GM13976 (cell line): ENCODE data around the gene SLC38A2.

ENCODE experiments used
- DNase-seq: peaks from one replicate; pipeline ENCODE4 v3.0.0; 2012; ENCODE audit warnings: low spot score
- in situ Hi-C: fragments of 300-500 bp; cut with MboI; formaldehyde crosslinking; loops from one replicate; pipeline ENCODE4 v1.12.0; 2022; ENCODE audit warnings: low sequenced_read_pairs, mixed read lengths, inconsistent platforms; ENCODE audit not compliant: unreplicated experiment
- TF ChIP-seq, protein P1 (sequence below): IDR thresholded peaks from 2 replicates; pipeline ENCODE4 v1.5.1; 2012; ENCODE audit warnings: borderline replicate concordance, mild to moderate bottlenecking; ENCODE audit not compliant: insufficient read depth; ENCODE audit errors: extremely low read depth, missing control alignments, control extremely low read depth

The SLC38A2 gene

DNA sequence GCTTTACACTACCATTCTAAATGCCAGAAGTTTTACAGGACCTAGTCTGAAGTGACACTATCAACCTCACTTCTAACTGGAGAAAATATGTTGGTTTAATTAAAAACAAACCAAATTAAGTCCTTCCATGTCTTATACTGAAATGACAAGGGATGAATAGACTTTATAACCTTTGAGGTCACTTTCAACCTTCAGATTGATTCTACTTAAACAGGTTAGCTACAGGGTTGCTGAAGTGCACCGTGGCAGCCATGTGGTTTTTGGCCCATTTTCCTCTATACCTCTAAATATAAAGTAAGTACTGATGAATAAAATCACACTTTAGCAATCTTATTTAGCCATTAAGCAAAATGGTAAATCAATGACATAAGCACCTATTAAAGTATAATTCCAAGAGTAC is 3.9 kb downstream of the SLC38A2 start:
- in situ Hi-C loops = loop anchor here (25.0 kb wide), 1 partner anchor 206 kb away; no protein-coding TSS in a partner anchor
- no peak for DNase-seq
- TF ChIP-seq, protein P1, sequence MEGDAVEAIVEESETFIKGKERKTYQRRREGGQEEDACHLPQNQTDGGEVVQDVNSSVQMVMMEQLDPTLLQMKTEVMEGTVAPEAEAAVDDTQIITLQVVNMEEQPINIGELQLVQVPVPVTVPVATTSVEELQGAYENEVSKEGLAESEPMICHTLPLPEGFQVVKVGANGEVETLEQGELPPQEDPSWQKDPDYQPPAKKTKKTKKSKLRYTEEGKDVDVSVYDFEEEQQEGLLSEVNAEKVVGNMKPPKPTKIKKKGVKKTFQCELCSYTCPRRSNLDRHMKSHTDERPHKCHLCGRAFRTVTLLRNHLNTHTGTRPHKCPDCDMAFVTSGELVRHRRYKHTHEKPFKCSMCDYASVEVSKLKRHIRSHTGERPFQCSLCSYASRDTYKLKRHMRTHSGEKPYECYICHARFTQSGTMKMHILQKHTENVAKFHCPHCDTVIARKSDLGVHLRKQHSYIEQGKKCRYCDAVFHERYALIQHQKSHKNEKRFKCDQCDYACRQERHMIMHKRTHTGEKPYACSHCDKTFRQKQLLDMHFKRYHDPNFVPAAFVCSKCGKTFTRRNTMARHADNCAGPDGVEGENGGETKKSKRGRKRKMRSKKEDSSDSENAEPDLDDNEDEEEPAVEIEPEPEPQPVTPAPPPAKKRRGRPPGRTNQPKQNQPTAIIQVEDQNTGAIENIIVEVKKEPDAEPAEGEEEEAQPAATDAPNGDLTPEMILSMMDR = no peak

DNA sequence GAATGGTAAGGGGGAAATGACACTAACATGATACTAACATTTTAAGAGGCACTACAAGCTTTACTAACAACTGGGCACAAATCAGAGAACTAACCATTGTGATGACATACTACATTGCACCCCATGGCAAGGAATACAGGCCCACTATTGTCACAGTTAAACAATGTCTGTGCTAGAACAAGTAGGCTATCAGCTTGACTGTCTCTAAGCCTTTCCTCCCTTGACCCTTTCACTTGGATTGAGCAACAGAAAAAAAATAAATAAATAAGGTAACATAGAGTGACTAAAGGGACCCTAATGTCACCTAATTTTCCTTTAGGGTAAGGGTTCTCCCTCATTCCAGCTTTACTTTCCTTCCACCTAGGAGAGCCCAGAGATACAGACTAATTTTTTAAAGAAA is 4.4 kb downstream of the SLC38A2 start:
- in situ Hi-C loops = loop anchor here (25.0 kb wide), 1 partner anchor 206 kb away; no protein-coding TSS in a partner anchor
- DNase-seq = no peak
- TF ChIP-seq, protein P1 = no peak

DNA sequence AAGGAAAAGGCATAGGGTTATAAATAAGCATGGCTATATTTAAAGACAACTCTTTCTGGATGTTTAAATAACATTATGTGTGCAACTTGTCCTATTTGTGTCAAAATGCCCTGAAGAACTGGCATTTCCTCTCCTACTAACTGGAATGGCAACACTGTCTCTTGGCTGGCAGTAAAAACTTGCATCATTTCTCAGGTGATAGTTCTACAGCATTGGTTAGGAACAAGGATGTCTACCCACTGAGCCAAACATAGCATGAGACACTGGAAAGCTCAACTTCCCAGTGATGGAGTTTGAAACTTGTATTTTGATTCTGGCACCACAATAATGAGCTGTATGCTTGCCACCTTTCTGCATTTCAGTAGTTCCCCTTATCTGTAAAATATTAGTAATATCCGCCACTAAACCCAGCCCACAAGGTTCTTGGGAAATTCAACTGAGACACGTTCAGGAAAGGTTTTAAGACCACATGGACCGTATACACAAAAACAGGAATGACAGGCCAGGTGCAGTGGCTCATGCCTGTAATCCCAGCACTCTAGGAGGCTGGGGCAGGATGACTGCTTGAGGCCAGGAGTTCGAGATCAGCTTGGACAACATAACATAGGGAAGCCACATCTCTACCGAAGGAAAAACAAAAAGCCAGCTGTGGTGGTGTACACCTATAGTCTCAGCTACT is 5.1 kb downstream of the SLC38A2 start:
- in situ Hi-C loops = loop anchor here (25.0 kb wide), 1 partner anchor 205 kb away; no protein-coding TSS in a partner anchor
- TF ChIP-seq, protein P1 = no peak
- no peak for DNase-seq

DNA sequence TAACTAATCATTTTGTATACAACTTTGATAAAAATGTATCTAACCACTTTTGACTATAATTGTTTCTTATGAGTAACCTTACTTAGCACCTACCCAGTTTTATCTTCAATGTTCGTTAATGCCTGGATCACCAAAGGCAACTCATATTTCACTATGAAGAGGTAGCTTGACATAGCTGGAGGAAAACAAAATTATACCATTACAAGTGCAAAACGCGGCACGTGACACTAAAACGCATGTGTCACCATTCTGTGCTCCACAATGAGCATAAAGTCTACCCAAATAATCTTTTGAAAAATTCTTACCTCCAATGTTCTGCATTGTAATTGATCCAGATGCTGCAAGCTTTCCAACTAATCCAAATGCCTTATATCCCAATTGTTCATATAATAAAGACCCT is 5.8 kb downstream of the SLC38A2 start:
- TF ChIP-seq, protein P1 = no peak
- DNase-seq = no peak
- in situ Hi-C loops = loop anchor here (25.0 kb wide), 1 partner anchor 204 kb away; no protein-coding TSS in a partner anchor

DNA sequence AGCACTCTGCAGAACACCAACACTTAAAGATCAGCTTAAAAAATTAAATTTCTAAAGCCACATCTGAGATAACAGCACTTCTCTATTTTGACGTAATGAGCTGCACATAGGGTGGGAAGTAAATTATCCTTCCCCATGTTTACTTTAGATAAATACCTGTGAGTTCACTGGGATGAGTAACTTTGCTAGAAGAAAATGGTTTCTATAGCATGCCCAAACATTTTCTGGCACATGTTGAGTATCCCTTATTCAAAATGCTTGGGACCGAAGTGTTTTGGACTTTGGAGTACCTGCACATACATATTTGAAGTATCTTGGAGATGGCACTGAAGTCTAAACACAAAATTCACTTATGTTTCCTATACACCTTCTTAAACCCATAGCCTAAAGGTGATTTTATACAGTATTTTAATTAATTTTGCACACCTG is 6.6 kb downstream of the SLC38A2 start:
- in situ Hi-C loops = loop anchor here (25.0 kb wide), 1 partner anchor 204 kb away; no protein-coding TSS in a partner anchor
- DNase-seq = no peak
- TF ChIP-seq, protein P1 = no peak

DNA sequence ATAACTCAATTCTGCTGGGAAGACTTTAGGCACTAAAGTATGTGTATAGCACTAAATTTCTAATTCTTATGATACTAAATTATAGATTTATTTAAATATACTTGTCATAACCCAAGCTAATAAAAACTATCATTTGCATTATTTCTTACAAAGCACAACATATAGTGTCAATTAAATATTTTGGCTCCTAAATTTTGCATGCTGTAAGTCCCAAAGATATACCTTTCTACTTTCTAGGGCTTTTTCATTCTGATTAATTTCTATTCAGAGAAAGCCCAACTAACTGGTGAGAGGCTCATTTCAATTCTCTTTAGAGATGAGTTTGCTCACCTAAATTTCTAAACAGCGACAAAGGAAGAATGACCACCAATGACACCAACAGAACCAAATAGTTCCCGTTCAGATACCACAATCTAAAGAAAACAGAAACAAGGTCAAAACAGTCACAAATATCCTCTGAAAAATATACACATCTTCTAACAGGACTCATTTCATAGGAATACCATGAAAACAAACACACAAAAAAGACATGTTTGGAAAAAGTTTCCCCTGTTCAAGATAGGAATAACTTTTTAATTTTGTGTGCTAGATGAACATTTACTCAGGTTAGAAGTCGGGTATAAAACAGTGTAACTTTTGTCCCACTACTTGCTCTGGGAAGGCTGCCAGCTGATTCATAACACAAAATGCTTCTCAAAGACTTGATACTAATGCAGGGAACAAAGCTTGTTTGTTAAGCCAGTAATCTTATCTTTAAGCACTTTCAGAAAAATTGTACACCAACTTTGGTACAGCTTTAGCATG is 7.6 kb downstream of the SLC38A2 start:
- DNase-seq = no peak
- in situ Hi-C loops = loop anchor here (25.0 kb wide), 1 partner anchor 203 kb away; no protein-coding TSS in a partner anchor
- TF ChIP-seq, protein P1 = no peak
